ENCODE data around the gene OR1I1. TPM values are rescaled to one million over a fixed set of nuclear protein-coding genes. Genes with fewer than 3 reads are reported as not detected.

The OR1I1 gene
- total RNA-seq, 1 experiment from 2014 or later: not detected

- H3K4me2 ChIP-seq: peak overlapping the region; percentile 93
- TF ChIP-seq EZH2 (IDR thresholded peaks at IDR 0.05; ENCODE audit: low read depth): no peak
- no peak for TF ChIP-seq CTCF (conservative IDR thresholded peaks at IDR 0.05)
- H2AFZ ChIP-seq: no peak overlapping the region
- DNase-seq: no peak
- peaks cover 24% of the 10 kb centered on the region for H3K79me2 ChIP-seq (ENCODE audit: low read depth)
- ChIA-PET CTCF (interaction anchor here (0.5 kb wide), 1 partner anchor 26 kb away, joined by 3 read pairs; no protein-coding TSS in a partner anchor), POLR2A (ENCODE audit: unreplicated experiment) (interaction anchor here (0.6 kb wide), 1 partner anchor 26 kb away, joined by 5 read pairs; no protein-coding TSS in a partner anchor)
- H3K27ac ChIP-seq: no peak overlapping the region
- H3K9me3 ChIP-seq (ENCODE audit: insufficient read depth, low read depth): no peaks in the 10 kb centered on the region
- intact Hi-C loops (cut with micrococcal nuclease; ENCODE audit: unreplicated experiment): no loop called here
- no peaks in the 10 kb centered on the region for H3K9me2 ChIP-seq (ENCODE audit: insufficient read depth)
- H4K20me1 ChIP-seq (ENCODE audit: insufficient read depth): no peaks in the 10 kb centered on the region
- peaks cover 17% of the 10 kb centered on the region for H3K36me3 ChIP-seq (ENCODE audit: low read depth)
- peaks cover 26% of the 10 kb centered on the region for H3K4me1 ChIP-seq (replicated peaks; ENCODE audit: insufficient read depth)
- no TSS peak for BruUV-seq (replicated peaks)
- H3F3A ChIP-seq (ENCODE audit: insufficient read depth, low read depth): peaks cover 13% of the 10 kb centered on the region; the same call in 1 of the 2 replicates
- peak overlapping the region; percentile 94; the same call in 1 of the 2 replicates for H3K4me3 ChIP-seq
- no peaks in the 10 kb centered on the region for H3K27me3 ChIP-seq (ENCODE audit: insufficient read depth, low read depth)
Observed at GRCh38 chr19:15123031-15123890, 41.2 kb downstream of the OR1I1 start.

GRCh38 chr19:15123900-15124299 lies 41.9 kb downstream of the OR1I1 start:
- H3K27ac ChIP-seq: no peak overlapping the region

More at GRCh38 chr19:15123900-15124299, 41.9 kb downstream of the OR1I1 start:
- no TSS peak for BruUV-seq (replicated peaks)
- ChIA-PET CTCF (interaction anchor here (0.5 kb wide), 1 partner anchor 25 kb away, joined by 3 read pairs; no protein-coding TSS in a partner anchor), POLR2A (ENCODE audit: unreplicated experiment) (no interaction called here)
- Histone ChIP-seq H4K20me1 (ENCODE audit: insufficient read depth) (no peaks in the 10 kb centered on the region), H3F3A (ENCODE audit: insufficient read depth, low read depth) (peaks cover 20% of the 10 kb centered on the region), H3K27me3 (ENCODE audit: insufficient read depth, low read depth) (no peaks in the 10 kb centered on the region), H3K79me2 (ENCODE audit: low read depth) (peaks cover 24% of the 10 kb centered on the region), H3K9me3 (ENCODE audit: insufficient read depth, low read depth) (no peaks in the 10 kb centered on the region), H3K36me3 (ENCODE audit: low read depth) (peaks cover 13% of the 10 kb centered on the region), H2AFZ (no peak overlapping the region), H3K4me2 (peak overlapping the region; percentile 93), H3K4me3 (peak overlapping the region; percentile 94; the same call in 1 of the 2 replicates), H3K4me1 (replicated peaks; ENCODE audit: insufficient read depth) (peaks cover 25% of the 10 kb centered on the region), H3K9me2 (ENCODE audit: insufficient read depth) (no peaks in the 10 kb centered on the region)
- DNase-seq: no peak
- TF ChIP-seq EZH2 (IDR thresholded peaks at IDR 0.05; ENCODE audit: low read depth): no peak
- TF ChIP-seq CTCF (conservative IDR thresholded peaks at IDR 0.05): no peak
- intact Hi-C loops (cut with micrococcal nuclease; ENCODE audit: unreplicated experiment): no loop called here

Measured in PC-9 (cell line).